GM12878 (cell line): ENCODE data around the gene CPLX1. TPM values are rescaled to one million over a fixed set of nuclear protein-coding genes. Genes with fewer than 3 reads are reported as not detected.

Experiments used
- CHD1 ChIP-seq: IDR thresholded peaks from 2 replicates; pipeline ENCODE4 v1.6.1; 2012; ENCODE audit warnings: low read depth, low read length, improper control_type of control experiment
- FOXK2 ChIP-seq: fragments of 450-650 bp; IDR thresholded peaks from 2 replicates; pipeline ENCODE4 v1.6.1; 2017; ENCODE audit warnings: mild to moderate bottlenecking, moderate library complexity
- LARP7 ChIP-seq: fragments of 450-650 bp; IDR thresholded peaks from 2 replicates; pipeline ENCODE4 v1.6.1; 2017; ENCODE audit warnings: mild to moderate bottlenecking
- MXI1 ChIP-seq: fragments of 150-350 bp; IDR thresholded peaks from 2 replicates; pipeline ENCODE4 v1.6.1; 2011; ENCODE audit warnings: low read depth, mild to moderate bottlenecking, inconsistent platforms, low read length, improper control_type of control experiment
- MYB ChIP-seq: fragments of 150-350 bp; IDR thresholded peaks from 2 replicates; pipeline ENCODE4 v1.6.1; 2014; ENCODE audit warnings: mild to moderate bottlenecking, low read depth, low read length, borderline replicate concordance
- NBN ChIP-seq: fragments of 450-650 bp; IDR thresholded peaks from 2 replicates; pipeline ENCODE4 v1.6.1; 2016
- NRF1 ChIP-seq: conservative IDR thresholded peaks from 2 replicates; pipeline ENCODE4 v1.6.1; 2011; ENCODE audit warnings: mild to moderate bottlenecking, low read depth, low read length, improper control_type of control experiment
- PAX5 ChIP-seq: IDR thresholded peaks from 2 replicates; pipeline ENCODE4 v1.6.1; 2011; ENCODE audit warnings: low read depth, low read length, borderline replicate concordance
- YBX1 ChIP-seq: fragments of 450-650 bp; IDR thresholded peaks from 2 replicates; pipeline ENCODE4 v1.6.1; 2016; ENCODE audit warnings: antibody characterized with exemption
- polyA plus RNA-seq, 11 experiments: library from polyadenylated mRNA; depleted of rRNA in 4 of 11; unstranded in 6 of 11; stranded (reverse) in 5 of 11; fragments of >200 nt; fragmentation: Nextera tagmentation in 4 of 11; fragmentation: Illumina TruSeq in 1 of 11; extraction: Ambion mirVana in 4 of 11; extraction: Trizol in 1 of 11; gene quantifications; 1 replicate in 1 of 11; 2 replicates in 10 of 11; pipeline versions ENCODE4 v1.2.1 to v1.2.3, GENCODE V29; 2011 to 2016; ENCODE audit warnings: inconsistent platforms in 2 of 11, missing spikeins in 2 of 11, low read depth in 1 of 11
- total RNA-seq, 4 experiments: library from RNA; depleted of rRNA in 3 of 4; stranded (reverse); fragments of >200 nt in 3 of 4; fragmentation: Illumina TruSeq in 1 of 4; extraction: Trizol in 1 of 4; gene quantifications; 2 replicates each; pipeline versions ENCODE4 v1.2.1 to v1.2.3, GENCODE V29; 2013 to 2021
- TF ChIP-seq, protein P1 (sequence below): fragments of 150-350 bp; IDR thresholded peaks from 2 replicates; pipeline ENCODE4 v1.6.1; 2016; ENCODE audit warnings: low read depth, low read length
- TF ChIP-seq, protein P2 (sequence below): fragments of 450-650 bp; IDR thresholded peaks from 2 replicates; pipeline ENCODE4 v1.6.1; 2018; ENCODE audit warnings: mild to moderate bottlenecking, low read depth, moderate library complexity; ENCODE audit not compliant: partially characterized antibody
- TF ChIP-seq, protein P3 (sequence below): fragments of 450-650 bp; formaldehyde crosslinking; IDR thresholded peaks from 2 replicates; pipeline ENCODE4 v1.4.0; 2022; ENCODE audit warnings: mild to moderate bottlenecking, moderate library complexity
- TF ChIP-seq, protein P4 (sequence below): fragments of 450-650 bp; formaldehyde crosslinking; IDR thresholded peaks from 2 replicates; pipeline ENCODE4 v1.5.0; 2022; ENCODE audit warnings: mild to moderate bottlenecking, missing genetic modification characterization
- TF ChIP-seq, protein P5 (sequence below), 3 experiments: IDR thresholded peaks in 2 of 3; conservative IDR thresholded peaks in 1 of 3; 2 replicates each; pipeline ENCODE4 v1.5.1; 2011; ENCODE audit warnings: low read depth in 3 of 3, low read length in 3 of 3, mild to moderate bottlenecking in 3 of 3, control low read depth in 2 of 3, moderate library complexity in 2 of 3, inconsistent platforms in 1 of 3, mixed read lengths in 1 of 3; ENCODE audit not compliant: control insufficient read depth in 2 of 3, insufficient read depth in 1 of 3; ENCODE audit errors: extremely low read depth in 1 of 3

Gene CPLX1
- total and polyA plus RNA-seq, 10 of the 15 experiments (the other 5 are each of a cell fraction or from before 2014, with no cell fraction given), result 0.04 to 1.2 (median 0.13) TPM; not detected in 5

DNA sequence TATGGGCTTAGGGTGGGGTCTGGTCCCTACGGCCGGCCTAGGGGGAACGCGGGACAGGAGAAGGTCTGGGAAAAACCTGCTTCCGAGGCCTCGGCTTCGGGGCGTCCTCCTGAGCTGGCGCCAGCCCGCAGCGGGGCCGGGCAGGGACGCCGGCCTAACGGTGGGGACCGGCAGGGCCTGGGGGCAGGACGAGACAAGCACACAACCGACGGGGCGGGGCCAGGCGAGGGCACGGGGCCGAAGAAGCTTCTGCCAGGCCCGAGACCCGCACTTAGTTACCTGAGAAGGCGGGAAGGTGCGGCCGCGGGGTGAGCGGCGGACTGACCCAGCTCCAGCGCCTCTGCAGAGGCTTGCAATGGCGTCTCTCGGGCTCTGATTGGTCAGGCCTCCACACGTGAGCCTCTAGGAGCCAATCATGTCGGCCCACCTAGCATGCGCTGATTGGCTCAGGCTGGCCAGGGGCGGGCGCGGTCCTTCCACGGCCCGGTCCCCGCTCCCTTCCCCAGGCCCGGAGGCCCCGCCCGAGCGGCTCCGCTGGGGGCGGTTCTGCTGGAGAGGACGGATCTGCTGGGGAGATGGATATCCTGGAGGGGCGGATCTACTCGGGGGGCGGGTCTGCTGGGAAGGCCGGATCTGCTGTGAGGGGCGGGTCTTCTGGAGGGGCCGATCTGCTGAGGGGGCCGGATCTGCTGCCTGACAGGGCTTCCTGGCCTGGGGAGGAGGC is 44.3 kb downstream of the CPLX1 start (continued):
- TF ChIP-seq LARP7 (peak; percentile 96), YBX1 (no peak), NRF1 (no peak; the same call in 1 of the 2 replicates), MXI1 (no peak), MYB (no peak), NBN (no peak), PAX5 (no peak), FOXK2 (no peak), CHD1 (no peak; the same call in 1 of the 2 replicates)
- TF ChIP-seq, protein P1, sequence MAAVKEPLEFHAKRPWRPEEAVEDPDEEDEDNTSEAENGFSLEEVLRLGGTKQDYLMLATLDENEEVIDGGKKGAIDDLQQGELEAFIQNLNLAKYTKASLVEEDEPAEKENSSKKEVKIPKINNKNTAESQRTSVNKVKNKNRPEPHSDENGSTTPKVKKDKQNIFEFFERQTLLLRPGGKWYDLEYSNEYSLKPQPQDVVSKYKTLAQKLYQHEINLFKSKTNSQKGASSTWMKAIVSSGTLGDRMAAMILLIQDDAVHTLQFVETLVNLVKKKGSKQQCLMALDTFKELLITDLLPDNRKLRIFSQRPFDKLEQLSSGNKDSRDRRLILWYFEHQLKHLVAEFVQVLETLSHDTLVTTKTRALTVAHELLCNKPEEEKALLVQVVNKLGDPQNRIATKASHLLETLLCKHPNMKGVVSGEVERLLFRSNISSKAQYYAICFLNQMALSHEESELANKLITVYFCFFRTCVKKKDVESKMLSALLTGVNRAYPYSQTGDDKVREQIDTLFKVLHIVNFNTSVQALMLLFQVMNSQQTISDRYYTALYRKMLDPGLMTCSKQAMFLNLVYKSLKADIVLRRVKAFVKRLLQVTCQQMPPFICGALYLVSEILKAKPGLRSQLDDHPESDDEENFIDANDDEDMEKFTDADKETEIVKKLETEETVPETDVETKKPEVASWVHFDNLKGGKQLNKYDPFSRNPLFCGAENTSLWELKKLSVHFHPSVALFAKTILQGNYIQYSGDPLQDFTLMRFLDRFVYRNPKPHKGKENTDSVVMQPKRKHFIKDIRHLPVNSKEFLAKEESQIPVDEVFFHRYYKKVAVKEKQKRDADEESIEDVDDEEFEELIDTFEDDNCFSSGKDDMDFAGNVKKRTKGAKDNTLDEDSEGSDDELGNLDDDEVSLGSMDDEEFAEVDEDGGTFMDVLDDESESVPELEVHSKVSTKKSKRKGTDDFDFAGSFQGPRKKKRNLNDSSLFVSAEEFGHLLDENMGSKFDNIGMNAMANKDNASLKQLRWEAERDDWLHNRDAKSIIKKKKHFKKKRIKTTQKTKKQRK, result no peak
- TF ChIP-seq, protein P2, sequence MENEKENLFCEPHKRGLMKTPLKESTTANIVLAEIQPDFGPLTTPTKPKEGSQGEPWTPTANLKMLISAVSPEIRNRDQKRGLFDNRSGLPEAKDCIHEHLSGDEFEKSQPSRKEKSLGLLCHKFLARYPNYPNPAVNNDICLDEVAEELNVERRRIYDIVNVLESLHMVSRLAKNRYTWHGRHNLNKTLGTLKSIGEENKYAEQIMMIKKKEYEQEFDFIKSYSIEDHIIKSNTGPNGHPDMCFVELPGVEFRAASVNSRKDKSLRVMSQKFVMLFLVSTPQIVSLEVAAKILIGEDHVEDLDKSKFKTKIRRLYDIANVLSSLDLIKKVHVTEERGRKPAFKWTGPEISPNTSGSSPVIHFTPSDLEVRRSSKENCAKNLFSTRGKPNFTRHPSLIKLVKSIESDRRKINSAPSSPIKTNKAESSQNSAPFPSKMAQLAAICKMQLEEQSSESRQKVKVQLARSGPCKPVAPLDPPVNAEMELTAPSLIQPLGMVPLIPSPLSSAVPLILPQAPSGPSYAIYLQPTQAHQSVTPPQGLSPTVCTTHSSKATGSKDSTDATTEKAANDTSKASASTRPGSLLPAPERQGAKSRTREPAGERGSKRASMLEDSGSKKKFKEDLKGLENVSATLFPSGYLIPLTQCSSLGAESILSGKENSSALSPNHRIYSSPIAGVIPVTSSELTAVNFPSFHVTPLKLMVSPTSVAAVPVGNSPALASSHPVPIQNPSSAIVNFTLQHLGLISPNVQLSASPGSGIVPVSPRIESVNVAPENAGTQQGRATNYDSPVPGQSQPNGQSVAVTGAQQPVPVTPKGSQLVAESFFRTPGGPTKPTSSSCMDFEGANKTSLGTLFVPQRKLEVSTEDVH, result no peak
- TF ChIP-seq, protein P3, sequence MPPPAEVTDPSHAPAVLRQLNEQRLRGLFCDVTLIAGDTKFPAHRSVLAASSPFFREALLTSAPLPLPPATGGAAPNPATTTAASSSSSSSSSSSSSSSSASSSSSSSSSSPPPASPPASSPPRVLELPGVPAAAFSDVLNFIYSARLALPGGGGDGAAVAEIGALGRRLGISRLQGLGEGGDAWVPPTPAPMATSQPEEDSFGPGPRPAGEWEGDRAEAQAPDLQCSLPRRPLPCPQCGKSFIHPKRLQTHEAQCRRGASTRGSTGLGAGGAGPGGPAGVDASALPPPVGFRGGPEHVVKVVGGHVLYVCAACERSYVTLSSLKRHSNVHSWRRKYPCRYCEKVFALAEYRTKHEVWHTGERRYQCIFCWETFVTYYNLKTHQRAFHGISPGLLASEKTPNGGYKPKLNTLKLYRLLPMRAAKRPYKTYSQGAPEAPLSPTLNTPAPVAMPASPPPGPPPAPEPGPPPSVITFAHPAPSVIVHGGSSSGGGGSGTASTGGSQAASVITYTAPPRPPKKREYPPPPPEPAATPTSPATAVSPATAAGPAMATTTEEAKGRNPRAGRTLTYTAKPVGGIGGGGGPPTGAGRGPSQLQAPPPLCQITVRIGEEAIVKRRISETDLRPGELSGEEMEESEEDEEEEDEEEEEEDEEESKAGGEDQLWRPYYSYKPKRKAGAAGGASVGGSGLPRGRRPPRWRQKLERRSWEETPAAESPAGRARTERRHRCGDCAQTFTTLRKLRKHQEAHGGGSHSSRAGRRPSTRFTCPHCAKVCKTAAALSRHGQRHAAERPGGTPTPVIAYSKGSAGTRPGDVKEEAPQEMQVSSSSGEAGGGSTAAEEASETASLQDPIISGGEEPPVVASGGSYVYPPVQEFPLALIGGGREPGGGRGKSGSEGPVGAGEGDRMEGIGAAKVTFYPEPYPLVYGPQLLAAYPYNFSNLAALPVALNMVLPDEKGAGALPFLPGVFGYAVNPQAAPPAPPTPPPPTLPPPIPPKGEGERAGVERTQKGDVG (CRISPR knock-in tag), result no peak
- TF ChIP-seq, protein P4, sequence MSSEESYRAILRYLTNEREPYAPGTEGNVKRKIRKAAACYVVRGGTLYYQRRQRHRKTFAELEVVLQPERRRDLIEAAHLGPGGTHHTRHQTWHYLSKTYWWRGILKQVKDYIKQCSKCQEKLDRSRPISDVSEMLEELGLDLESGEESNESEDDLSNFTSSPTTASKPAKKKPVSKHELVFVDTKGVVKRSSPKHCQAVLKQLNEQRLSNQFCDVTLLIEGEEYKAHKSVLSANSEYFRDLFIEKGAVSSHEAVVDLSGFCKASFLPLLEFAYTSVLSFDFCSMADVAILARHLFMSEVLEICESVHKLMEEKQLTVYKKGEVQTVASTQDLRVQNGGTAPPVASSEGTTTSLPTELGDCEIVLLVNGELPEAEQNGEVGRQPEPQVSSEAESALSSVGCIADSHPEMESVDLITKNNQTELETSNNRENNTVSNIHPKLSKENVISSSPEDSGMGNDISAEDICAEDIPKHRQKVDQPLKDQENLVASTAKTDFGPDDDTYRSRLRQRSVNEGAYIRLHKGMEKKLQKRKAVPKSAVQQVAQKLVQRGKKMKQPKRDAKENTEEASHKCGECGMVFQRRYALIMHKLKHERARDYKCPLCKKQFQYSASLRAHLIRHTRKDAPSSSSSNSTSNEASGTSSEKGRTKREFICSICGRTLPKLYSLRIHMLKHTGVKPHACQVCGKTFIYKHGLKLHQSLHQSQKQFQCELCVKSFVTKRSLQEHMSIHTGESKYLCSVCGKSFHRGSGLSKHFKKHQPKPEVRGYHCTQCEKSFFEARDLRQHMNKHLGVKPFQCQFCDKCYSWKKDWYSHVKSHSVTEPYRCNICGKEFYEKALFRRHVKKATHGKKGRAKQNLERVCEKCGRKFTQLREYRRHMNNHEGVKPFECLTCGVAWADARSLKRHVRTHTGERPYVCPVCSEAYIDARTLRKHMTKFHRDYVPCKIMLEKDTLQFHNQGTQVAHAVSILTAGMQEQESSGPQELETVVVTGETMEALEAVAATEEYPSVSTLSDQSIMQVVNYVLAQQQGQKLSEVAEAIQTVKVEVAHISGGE, result no peak
- TF ChIP-seq, protein P5, sequence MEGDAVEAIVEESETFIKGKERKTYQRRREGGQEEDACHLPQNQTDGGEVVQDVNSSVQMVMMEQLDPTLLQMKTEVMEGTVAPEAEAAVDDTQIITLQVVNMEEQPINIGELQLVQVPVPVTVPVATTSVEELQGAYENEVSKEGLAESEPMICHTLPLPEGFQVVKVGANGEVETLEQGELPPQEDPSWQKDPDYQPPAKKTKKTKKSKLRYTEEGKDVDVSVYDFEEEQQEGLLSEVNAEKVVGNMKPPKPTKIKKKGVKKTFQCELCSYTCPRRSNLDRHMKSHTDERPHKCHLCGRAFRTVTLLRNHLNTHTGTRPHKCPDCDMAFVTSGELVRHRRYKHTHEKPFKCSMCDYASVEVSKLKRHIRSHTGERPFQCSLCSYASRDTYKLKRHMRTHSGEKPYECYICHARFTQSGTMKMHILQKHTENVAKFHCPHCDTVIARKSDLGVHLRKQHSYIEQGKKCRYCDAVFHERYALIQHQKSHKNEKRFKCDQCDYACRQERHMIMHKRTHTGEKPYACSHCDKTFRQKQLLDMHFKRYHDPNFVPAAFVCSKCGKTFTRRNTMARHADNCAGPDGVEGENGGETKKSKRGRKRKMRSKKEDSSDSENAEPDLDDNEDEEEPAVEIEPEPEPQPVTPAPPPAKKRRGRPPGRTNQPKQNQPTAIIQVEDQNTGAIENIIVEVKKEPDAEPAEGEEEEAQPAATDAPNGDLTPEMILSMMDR (IDR thresholded peaks at IDR 0.05 in 2 of 3, conservative IDR thresholded peaks at IDR 0.05 in 1 of 3; ENCODE audit: control insufficient read depth in 2 of 3, extremely low read depth in 1 of 3, insufficient read depth in 1 of 3, low read depth in 3 of 3, low read length in 3 of 3), result no peak
